ENCODE data around the gene GGT5. TPM values are rescaled to one million over a fixed set of nuclear protein-coding genes. Genes with fewer than 3 reads are reported as not detected.
"Not testable (repeated sequence)": the region's sequence is repeated elsewhere in the genome, so short reads cannot be mapped to it uniquely, and the experiment has no call there.

Gene GGT5
- total and polyA plus RNA-seq, 9 donors = 4.6 to 34.0 (median 21.4) TPM

GRCh38 chr22:24209687-24210086, 35.2 kb downstream of the GGT5 start:
- intact Hi-C loops (cut with DNase I) = loop anchor here in 1 of 4 donors (5.0 kb wide), 1 partner anchor 38 kb away; the partner anchor contains the start of gene GGT5
- Histone ChIP-seq H3K4me3 (no peak overlapping the region), H3K36me3 (no peaks in the 10 kb centered on the region), H3K27ac (no peak overlapping the region), H3K9me3 (no peaks in the 10 kb centered on the region), H3K4me1 (ENCODE audit: insufficient read depth) (peaks cover 3% of the 10 kb centered on the region), H3K27me3 (no peaks in the 10 kb centered on the region)
- 84 to 87% (median 86%) methylated on average over 4 of the region's 4 CpGs for WGBS, 3 donors
- no peak for DNase-seq
- TF ChIP-seq POLR2A (IDR thresholded peaks at IDR 0.05) (no peak), EP300 (IDR thresholded peaks at IDR 0.05) (no peak)
- TF ChIP-seq, protein P1, sequence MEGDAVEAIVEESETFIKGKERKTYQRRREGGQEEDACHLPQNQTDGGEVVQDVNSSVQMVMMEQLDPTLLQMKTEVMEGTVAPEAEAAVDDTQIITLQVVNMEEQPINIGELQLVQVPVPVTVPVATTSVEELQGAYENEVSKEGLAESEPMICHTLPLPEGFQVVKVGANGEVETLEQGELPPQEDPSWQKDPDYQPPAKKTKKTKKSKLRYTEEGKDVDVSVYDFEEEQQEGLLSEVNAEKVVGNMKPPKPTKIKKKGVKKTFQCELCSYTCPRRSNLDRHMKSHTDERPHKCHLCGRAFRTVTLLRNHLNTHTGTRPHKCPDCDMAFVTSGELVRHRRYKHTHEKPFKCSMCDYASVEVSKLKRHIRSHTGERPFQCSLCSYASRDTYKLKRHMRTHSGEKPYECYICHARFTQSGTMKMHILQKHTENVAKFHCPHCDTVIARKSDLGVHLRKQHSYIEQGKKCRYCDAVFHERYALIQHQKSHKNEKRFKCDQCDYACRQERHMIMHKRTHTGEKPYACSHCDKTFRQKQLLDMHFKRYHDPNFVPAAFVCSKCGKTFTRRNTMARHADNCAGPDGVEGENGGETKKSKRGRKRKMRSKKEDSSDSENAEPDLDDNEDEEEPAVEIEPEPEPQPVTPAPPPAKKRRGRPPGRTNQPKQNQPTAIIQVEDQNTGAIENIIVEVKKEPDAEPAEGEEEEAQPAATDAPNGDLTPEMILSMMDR (IDR thresholded peaks at IDR 0.05) = no peak

DNA sequence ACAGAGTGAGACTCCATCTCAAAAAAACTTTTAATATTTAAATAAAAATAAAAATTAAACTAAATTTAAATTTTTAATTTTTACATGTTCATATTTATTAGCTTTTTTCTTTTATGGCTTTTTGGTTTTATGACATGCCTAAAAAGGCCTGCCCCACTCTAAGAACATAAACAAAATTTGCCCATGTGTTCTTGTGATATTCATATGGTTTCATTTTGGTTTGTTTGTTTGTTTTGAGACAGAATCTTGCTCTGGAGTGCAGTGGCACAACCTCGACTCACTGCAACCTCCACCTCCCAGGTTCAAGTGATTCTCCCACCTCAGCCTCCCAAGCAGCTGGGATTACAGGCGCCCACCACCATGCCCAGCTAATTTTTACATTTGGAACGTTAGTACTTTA, 35.9 kb downstream of the GGT5 start:
- Histone ChIP-seq H3K36me3 (no peaks in the 10 kb centered on the region), H3K27ac (no peak overlapping the region)
- intact Hi-C loops (cut with DNase I) = loop anchor here in 1 of 4 donors (5.0 kb wide), 1 partner anchor 38 kb away; the partner anchor contains the start of gene GGT5

DNA sequence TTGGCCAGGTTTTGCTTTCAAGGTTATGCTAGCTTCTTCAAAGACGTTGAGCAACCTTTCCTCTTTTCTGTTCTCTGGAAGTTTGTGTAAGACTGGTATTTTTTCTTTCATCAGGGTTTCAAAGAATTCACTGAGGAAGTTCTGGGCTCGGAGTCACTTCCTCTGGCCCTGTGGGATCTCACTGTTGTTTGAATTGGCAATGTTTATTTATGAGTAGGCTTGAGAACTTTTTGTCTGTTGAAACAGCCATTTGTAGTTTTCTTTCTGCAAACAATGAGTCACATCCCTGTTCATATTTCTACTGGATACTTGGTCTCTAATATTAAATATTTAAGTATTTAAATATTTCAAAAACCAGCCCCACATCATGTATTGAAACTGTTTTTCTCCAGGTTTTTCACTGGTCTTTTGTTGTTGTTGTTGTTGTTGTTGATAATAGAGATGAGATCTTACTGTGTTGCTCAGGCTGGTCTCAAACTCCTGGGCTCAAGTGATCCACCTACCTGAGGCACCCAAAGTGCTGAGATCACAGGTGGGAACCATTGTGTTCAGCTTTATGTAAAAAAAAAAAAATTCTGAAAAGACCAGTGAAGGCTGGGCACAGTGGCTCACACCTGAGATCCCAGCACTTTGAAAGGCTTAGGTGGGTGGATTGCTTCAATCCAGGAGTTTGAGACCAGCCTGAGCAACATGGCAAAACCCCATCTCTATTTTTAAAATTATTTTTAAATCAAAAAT, 36.7 kb downstream of the GGT5 start:
- Histone ChIP-seq H3K36me3 (no peaks in the 10 kb centered on the region), H3K9me3 (no peaks in the 10 kb centered on the region), H3K4me3 (no peak overlapping the region), H3K27ac (peak overlapping the region in 1 of 2 donors; percentile 17), H3K27me3 (no peaks in the 10 kb centered on the region), H3K4me1 (ENCODE audit: insufficient read depth) (peaks cover 3% of the 10 kb centered on the region)
- 0 to 1% (median 1%) methylated on average over 2 of the region's 2 CpGs for WGBS, 3 donors
- intact Hi-C loops (cut with DNase I) = loop anchor here in 1 of 4 donors (5.0 kb wide), 1 partner anchor 39 kb away; the partner anchor contains the start of gene GGT5
- TF ChIP-seq, protein P1 (IDR thresholded peaks at IDR 0.05) = no peak
- TF ChIP-seq EP300 (IDR thresholded peaks at IDR 0.05) (no peak), POLR2A (IDR thresholded peaks at IDR 0.05) (no peak)
- DNase-seq = peak in 2 of 5 donors; percentile 36 to 66

More for the DNA sequence above, 35.9 kb downstream of the GGT5 start:
- 85 to 89% (median 87%) methylated on average over 3 of the region's 3 CpGs for WGBS, 3 donors
- DNase-seq = no peak
- H3K9me3 ChIP-seq = no peaks in the 10 kb centered on the region
- H3K27me3 ChIP-seq = no peaks in the 10 kb centered on the region
- H3K4me1 ChIP-seq (ENCODE audit: insufficient read depth) = peaks cover 3% of the 10 kb centered on the region
- no peak for TF ChIP-seq POLR2A (IDR thresholded peaks at IDR 0.05)
- TF ChIP-seq, protein P1 (IDR thresholded peaks at IDR 0.05) = no peak
- TF ChIP-seq EP300 (IDR thresholded peaks at IDR 0.05) = no peak
- H3K4me3 ChIP-seq = no peak overlapping the region

- H3K27ac ChIP-seq = peak overlapping the region in 1 of 2 donors; percentile 17
- peak; percentile 9 for TF ChIP-seq EP300 (IDR thresholded peaks at IDR 0.05)
- no peak for TF ChIP-seq POLR2A (IDR thresholded peaks at IDR 0.05)
- TF ChIP-seq, protein P1 (IDR thresholded peaks at IDR 0.05) = no peak
- H3K36me3 ChIP-seq = no peaks in the 10 kb centered on the region
- 41 to 53% (median 41%) methylated on average over 8 of the region's 8 CpGs for WGBS, 3 donors
- H3K4me1 ChIP-seq (ENCODE audit: insufficient read depth) = peaks cover 3% of the 10 kb centered on the region
- no peak for DNase-seq
- intact Hi-C loops (cut with DNase I) = loop anchor here in 1 of 4 donors (5.0 kb wide), 1 partner anchor 40 kb away; the partner anchor contains the start of gene GGT5
- no peak overlapping the region for H3K4me3 ChIP-seq
- H3K27me3 ChIP-seq = no peaks in the 10 kb centered on the region
- H3K9me3 ChIP-seq = no peaks in the 10 kb centered on the region
Measured at GRCh38 chr22:24207264-24208011, 37.4 kb downstream of the GGT5 start.

GRCh38 chr22:24206460-24207263, 38.2 kb downstream of the GGT5 start:
- H3K27me3 ChIP-seq; H3K36me3 ChIP-seq; H3K4me1 ChIP-seq (ENCODE audit: insufficient read depth); H3K9me3 ChIP-seq; H3K27ac ChIP-seq; DNase-seq; H3K4me3 ChIP-seq: not testable (repeated sequence)
- 75 to 78% (median 76%) methylated on average over 15 of the region's 15 CpGs for WGBS, 3 donors
- intact Hi-C loops (cut with DNase I) = loop anchor here in 1 of 4 donors (5.0 kb wide), 1 partner anchor 41 kb away; the partner anchor contains the start of gene GGT5
